ENCODE results near the gene IL17RE. TPM values are rescaled to one million over a fixed set of nuclear protein-coding genes. Genes with fewer than 3 reads are reported as not detected.
"Not testable (repeated sequence)": the region's sequence is repeated elsewhere in the genome, so short reads cannot be mapped to it uniquely, and the experiment has no call there.

IL17RE gene, protein sequence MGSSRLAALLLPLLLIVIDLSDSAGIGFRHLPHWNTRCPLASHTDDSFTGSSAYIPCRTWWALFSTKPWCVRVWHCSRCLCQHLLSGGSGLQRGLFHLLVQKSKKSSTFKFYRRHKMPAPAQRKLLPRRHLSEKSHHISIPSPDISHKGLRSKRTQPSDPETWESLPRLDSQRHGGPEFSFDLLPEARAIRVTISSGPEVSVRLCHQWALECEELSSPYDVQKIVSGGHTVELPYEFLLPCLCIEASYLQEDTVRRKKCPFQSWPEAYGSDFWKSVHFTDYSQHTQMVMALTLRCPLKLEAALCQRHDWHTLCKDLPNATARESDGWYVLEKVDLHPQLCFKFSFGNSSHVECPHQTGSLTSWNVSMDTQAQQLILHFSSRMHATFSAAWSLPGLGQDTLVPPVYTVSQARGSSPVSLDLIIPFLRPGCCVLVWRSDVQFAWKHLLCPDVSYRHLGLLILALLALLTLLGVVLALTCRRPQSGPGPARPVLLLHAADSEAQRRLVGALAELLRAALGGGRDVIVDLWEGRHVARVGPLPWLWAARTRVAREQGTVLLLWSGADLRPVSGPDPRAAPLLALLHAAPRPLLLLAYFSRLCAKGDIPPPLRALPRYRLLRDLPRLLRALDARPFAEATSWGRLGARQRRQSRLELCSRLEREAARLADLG
- total RNA-seq = 10 to 100 TPM in 1 of 2 donors, 1 to 10 TPM in 1; 5.9 to 20.1 TPM

- no peaks in the 10 kb centered on the region for H3K27me3 Mint-ChIP-seq
- ATAC-seq (replicated peaks) = peak; percentile 75
- peak within 1 kb of the TSS; percentile 88 for H3K4me3 Mint-ChIP-seq
- H3K9me3 Mint-ChIP-seq = no peaks in the 10 kb centered on the region
- H3K27ac Mint-ChIP-seq = peak within 1 kb of the TSS; percentile 91
- H3K4me1 Mint-ChIP-seq = peaks cover 38% of the 10 kb centered on the region
- H3K36me3 Mint-ChIP-seq (ENCODE audit: low read depth) = peaks cover 2% of the 10 kb centered on the region
Observed at GRCh38 chr3:9902372-9903237, at the start of gene IL17RE. Gene IL17RE (plus strand): TSS chr3:9902848. CDS start chr3:9902933, 85 bp downstream.

GRCh38 chr3:9854291-9854940, 48.2 kb upstream of the IL17RE start:
- H3K27me3 Mint-ChIP-seq; ATAC-seq (replicated peaks); H3K4me3 Mint-ChIP-seq; H3K4me1 Mint-ChIP-seq; H3K36me3 Mint-ChIP-seq (ENCODE audit: low read depth); H3K27ac Mint-ChIP-seq; H3K9me3 Mint-ChIP-seq: not testable (repeated sequence)

- no peaks in the 10 kb centered on the region for H3K27me3 Mint-ChIP-seq
- ATAC-seq (replicated peaks) = no peak
- peaks cover 5% of the 10 kb centered on the region for H3K4me1 Mint-ChIP-seq
- no peaks in the 10 kb centered on the region for H3K36me3 Mint-ChIP-seq (ENCODE audit: low read depth)
- H3K4me3 Mint-ChIP-seq = no peak overlapping the region
- H3K27ac Mint-ChIP-seq = no peak overlapping the region
- H3K9me3 Mint-ChIP-seq = no peaks in the 10 kb centered on the region
Observed at GRCh38 chr3:9855594-9855993, 47.1 kb upstream of the IL17RE start.

- no peaks in the 10 kb centered on the region for H3K9me3 Mint-ChIP-seq
- no peaks in the 10 kb centered on the region for H3K4me1 Mint-ChIP-seq
- no peak overlapping the region for H3K4me3 Mint-ChIP-seq
- no peak for ATAC-seq (replicated peaks)
- peak overlapping the region; percentile 16 for H3K27ac Mint-ChIP-seq
- no peaks in the 10 kb centered on the region for H3K36me3 Mint-ChIP-seq (ENCODE audit: low read depth)
- H3K27me3 Mint-ChIP-seq = peaks cover 5% of the 10 kb centered on the region
Observed at GRCh38 chr3:9859530-9860025, 43.1 kb upstream of the IL17RE start.

- Mint-ChIP-seq H3K36me3 (ENCODE audit: low read depth) (no peaks in the 10 kb centered on the region), H3K4me3 (no peak overlapping the region), H3K4me1 (no peaks in the 10 kb centered on the region), H3K27ac (no peak overlapping the region), H3K27me3 (peaks cover 5% of the 10 kb centered on the region), H3K9me3 (no peaks in the 10 kb centered on the region)
- no peak for ATAC-seq (replicated peaks)
Observed at GRCh38 chr3:9861201-9861600, 41.4 kb upstream of the IL17RE start.

DNA sequence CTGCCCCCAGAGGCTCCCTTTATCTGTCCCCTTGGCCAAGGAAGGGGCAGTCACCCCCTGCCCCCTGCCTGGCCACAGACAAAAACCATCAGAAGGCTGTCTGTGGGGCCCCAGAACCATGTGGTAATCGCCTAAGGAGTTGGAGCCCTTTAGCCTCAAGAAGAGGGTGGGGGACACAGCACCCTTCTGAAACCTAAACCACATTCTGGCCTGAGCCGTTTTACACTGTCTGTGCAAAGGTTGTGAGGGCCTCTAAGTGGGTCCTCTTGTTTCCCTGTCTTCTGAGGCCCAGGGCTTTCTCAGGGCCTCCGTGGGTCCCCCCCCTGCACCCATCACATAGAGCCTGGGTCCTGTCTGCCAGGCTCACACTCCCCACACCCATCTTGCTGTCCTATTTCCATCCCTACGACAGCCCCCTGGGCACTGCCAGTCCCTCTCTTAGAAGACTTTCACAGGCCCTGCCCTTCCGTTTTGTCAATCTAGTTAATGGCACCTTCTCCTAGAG, 41.0 kb upstream of the IL17RE start:
- no peaks in the 10 kb centered on the region for H3K4me1 Mint-ChIP-seq
- ATAC-seq (replicated peaks) = no peak
- H3K4me3 Mint-ChIP-seq = no peak overlapping the region
- H3K9me3 Mint-ChIP-seq = no peaks in the 10 kb centered on the region
- peak overlapping the region; percentile 73 for H3K27ac Mint-ChIP-seq
- H3K27me3 Mint-ChIP-seq = peaks cover 5% of the 10 kb centered on the region
- no peaks in the 10 kb centered on the region for H3K36me3 Mint-ChIP-seq (ENCODE audit: low read depth)

GRCh38 chr3:9862391-9863057, 40.1 kb upstream of the IL17RE start:
- H3K27me3 Mint-ChIP-seq = peaks cover 5% of the 10 kb centered on the region
- H3K4me3 Mint-ChIP-seq = no peak overlapping the region
- ATAC-seq (replicated peaks) = peak; percentile 70
- no peaks in the 10 kb centered on the region for H3K9me3 Mint-ChIP-seq
- peak overlapping the region; percentile 73 for H3K27ac Mint-ChIP-seq
- no peaks in the 10 kb centered on the region for H3K36me3 Mint-ChIP-seq (ENCODE audit: low read depth)
- H3K4me1 Mint-ChIP-seq = no peaks in the 10 kb centered on the region

- Mint-ChIP-seq H3K9me3 (no peaks in the 10 kb centered on the region), H3K27ac (no peak overlapping the region), H3K27me3 (peaks cover 5% of the 10 kb centered on the region), H3K4me1 (no peaks in the 10 kb centered on the region), H3K4me3 (no peak overlapping the region), H3K36me3 (ENCODE audit: low read depth) (no peaks in the 10 kb centered on the region)
- no peak for ATAC-seq (replicated peaks)
Observed at GRCh38 chr3:9863058-9863772, 39.4 kb upstream of the IL17RE start.

GRCh38 chr3:9864200-9864927, 38.3 kb upstream of the IL17RE start:
- H3K9me3 Mint-ChIP-seq = no peaks in the 10 kb centered on the region
- H3K4me3 Mint-ChIP-seq = no peak overlapping the region
- H3K4me1 Mint-ChIP-seq = no peaks in the 10 kb centered on the region
- no peaks in the 10 kb centered on the region for H3K36me3 Mint-ChIP-seq (ENCODE audit: low read depth)
- no peak overlapping the region for H3K27ac Mint-ChIP-seq
- peaks cover 5% of the 10 kb centered on the region for H3K27me3 Mint-ChIP-seq
- no peak for ATAC-seq (replicated peaks)

GRCh38 chr3:9865125-9865637, 37.5 kb upstream of the IL17RE start:
- H3K27me3 Mint-ChIP-seq; H3K4me1 Mint-ChIP-seq; H3K9me3 Mint-ChIP-seq; H3K36me3 Mint-ChIP-seq (ENCODE audit: low read depth); ATAC-seq (replicated peaks); H3K4me3 Mint-ChIP-seq; H3K27ac Mint-ChIP-seq: not testable (repeated sequence)

DNA sequence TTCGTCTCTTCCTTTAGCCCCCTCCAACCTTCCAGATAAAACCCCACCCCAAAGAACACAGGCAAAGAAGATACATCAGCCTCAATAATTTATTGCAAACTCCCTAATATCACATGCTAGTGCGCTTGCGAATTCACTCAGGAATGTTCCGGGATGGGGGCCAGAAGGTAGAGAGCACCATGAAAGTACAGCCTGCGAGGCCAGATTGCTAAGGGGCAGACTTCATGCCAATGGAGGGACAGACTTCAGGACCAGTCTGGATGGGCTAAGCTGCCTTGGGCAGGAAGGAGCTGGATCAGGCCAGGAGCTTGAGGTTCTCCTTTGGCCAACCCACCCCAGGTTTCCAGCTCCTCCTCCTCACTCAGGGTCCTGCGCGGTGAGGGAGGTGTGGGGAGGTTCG, 36.0 kb upstream of the IL17RE start:
- ATAC-seq (replicated peaks) = no peak
- Mint-ChIP-seq H3K27ac (no peak overlapping the region), H3K4me1 (no peaks in the 10 kb centered on the region), H3K36me3 (ENCODE audit: low read depth) (no peaks in the 10 kb centered on the region), H3K27me3 (peaks cover 5% of the 10 kb centered on the region), H3K4me3 (no peak overlapping the region), H3K9me3 (no peaks in the 10 kb centered on the region)

GRCh38 chr3:9867106-9867505, 35.5 kb upstream of the IL17RE start:
- no peaks in the 10 kb centered on the region for H3K9me3 Mint-ChIP-seq
- no peaks in the 10 kb centered on the region for H3K36me3 Mint-ChIP-seq (ENCODE audit: low read depth)

More at GRCh38 chr3:9867106-9867505, 35.5 kb upstream of the IL17RE start:
- no peak overlapping the region for H3K27ac Mint-ChIP-seq
- peaks cover 1% of the 10 kb centered on the region for H3K27me3 Mint-ChIP-seq
- ATAC-seq (replicated peaks) = no peak
- no peak overlapping the region for H3K4me3 Mint-ChIP-seq
- no peaks in the 10 kb centered on the region for H3K4me1 Mint-ChIP-seq

Data from activated T-helper 17 cell treated with anti-CD3 and anti-CD28 coated beads, Interleukin-2, amount 50 U/mL, for 72 hours (primary cell).